ENCODE results near the gene CD2. TPM values are rescaled to one million over a fixed set of nuclear protein-coding genes. Genes with fewer than 3 reads are reported as not detected.

The CD2 gene
- total and polyA plus RNA-seq, 11 donors, result 0.33 to 9.7 (median 0.61) TPM; not detected in 3

DNA sequence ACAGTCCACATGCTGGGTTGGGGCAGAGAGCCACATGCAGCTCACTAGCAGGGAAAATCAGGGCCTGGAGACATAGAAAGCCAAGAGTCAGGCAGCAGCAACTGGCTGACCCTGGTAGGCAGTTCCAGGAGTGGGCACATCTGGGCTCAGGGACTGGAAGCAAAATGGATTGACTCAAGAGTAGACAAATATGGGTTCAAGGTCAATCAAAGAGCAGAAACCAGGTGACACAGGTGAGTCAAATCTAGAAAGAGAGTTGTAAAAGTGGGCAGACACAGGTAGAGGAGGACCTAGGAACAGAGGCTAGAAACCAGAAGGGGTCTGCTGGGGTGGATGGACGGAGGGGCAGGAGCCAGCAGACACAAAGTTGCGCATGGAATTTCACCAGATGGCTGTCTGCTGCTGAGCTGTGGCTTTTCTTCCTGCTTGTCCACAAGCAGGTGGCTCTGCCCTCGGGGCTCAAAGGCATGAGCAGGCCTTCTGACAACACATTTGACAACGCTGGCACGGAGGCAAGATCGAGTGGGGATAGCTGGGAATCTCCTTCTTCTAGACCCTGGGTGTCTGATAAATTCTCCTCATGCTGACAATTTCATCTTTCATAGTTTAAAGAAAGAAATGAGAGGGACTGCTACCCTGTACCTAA is 45.9 kb upstream of the CD2 start:
- no peak for TF ChIP-seq CTCF (IDR thresholded peaks at IDR 0.05)
- TF ChIP-seq POLR2A (IDR thresholded peaks at IDR 0.05), result no peak
- DNase-seq, result no peak
- no peaks in the 10 kb centered on the region for H3K36me3 ChIP-seq
- no peak overlapping the region for H3K27ac ChIP-seq
- H3K4me3 ChIP-seq, result no peak overlapping the region
- no peaks in the 10 kb centered on the region for H3K9me3 ChIP-seq
- peaks cover 0 to 7% (median 0%) of the 10 kb centered on the region in 12 donors for H3K4me1 ChIP-seq
- 81 to 87% (median 86%) methylated on average over 6 of the region's 6 CpGs for WGBS, 4 donors
- H3K27me3 ChIP-seq, result no peaks in the 10 kb centered on the region
- no peak for ATAC-seq
- intact Hi-C loops (cut with DNase I), result no loop called here

DNA sequence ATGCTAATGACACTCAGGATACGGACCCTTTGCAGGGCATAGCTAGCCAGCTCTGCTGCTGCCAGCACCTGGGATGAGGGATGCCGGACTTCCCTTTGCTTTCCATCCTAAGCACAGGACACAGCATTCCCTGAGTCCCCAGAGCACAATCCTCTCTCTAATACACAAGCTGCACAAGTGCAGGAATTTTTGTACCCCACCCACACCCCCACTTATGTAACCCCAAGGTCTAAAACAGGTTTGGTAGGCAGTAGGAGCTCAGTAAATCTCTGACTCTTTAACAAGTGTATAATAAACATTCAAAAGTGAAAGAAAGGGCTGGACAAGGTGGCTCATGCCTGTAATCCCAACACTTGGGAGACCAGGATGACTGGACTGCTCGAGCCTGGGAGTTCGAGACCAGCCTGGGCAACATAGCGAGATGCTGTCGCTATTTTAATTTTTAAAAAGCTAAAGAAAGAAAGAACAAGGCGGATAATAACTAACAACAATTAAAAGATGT is 44.5 kb upstream of the CD2 start:
- intact Hi-C loops (cut with DNase I), result no loop called here
- no peaks in the 10 kb centered on the region for H3K9me3 ChIP-seq
- no peaks in the 10 kb centered on the region for H3K36me3 ChIP-seq
- DNase-seq (no peak), ATAC-seq (no peak)
- H3K4me1 ChIP-seq, result peaks cover 0 to 7% (median 0%) of the 10 kb centered on the region in 12 donors
- 86 to 93% (median 92%) methylated on average over 7 of the region's 7 CpGs for WGBS, 4 donors
- TF ChIP-seq CTCF (IDR thresholded peaks at IDR 0.05), result no peak
- no peak for TF ChIP-seq POLR2A (IDR thresholded peaks at IDR 0.05)
- no peak overlapping the region for H3K27ac ChIP-seq
- no peaks in the 10 kb centered on the region for H3K27me3 ChIP-seq
- no peak overlapping the region for H3K4me3 ChIP-seq

- H3K27ac ChIP-seq, result peak overlapping the region in 1 of 12 donors; percentile 19
- peak in 2 of 4 donors; percentile 44 to 49 for ATAC-seq
Observed at GRCh38 chr1:116710420-116711262, 43.6 kb upstream of the CD2 start.

More at GRCh38 chr1:116710420-116711262, 43.6 kb upstream of the CD2 start:
- no peaks in the 10 kb centered on the region for H3K36me3 ChIP-seq
- no peaks in the 10 kb centered on the region for H3K9me3 ChIP-seq
- H3K4me3 ChIP-seq, result no peak overlapping the region
- TF ChIP-seq CTCF (IDR thresholded peaks at IDR 0.05) (no peak), POLR2A (IDR thresholded peaks at IDR 0.05) (no peak)
- 65 to 80% (median 69%) methylated on average over 2 of the region's 2 CpGs for WGBS, 4 donors
- no peak for DNase-seq
- peaks cover 0 to 7% (median 0%) of the 10 kb centered on the region in 12 donors for H3K4me1 ChIP-seq
- no peaks in the 10 kb centered on the region for H3K27me3 ChIP-seq
- intact Hi-C loops (cut with DNase I), result no loop called here
